HG02870 (cell line): Measurements from ENCODE around the gene SCAF8.
"Not testable (repeated sequence)": the region's sequence is repeated elsewhere in the genome, so short reads cannot be mapped to it uniquely, and the experiment has no call there.

Experiments
- ATAC-seq: cut with Tn5 transposase; IDR thresholded peaks from one replicate; pipeline ENCODE4 v1.9.1; 2021; ENCODE audit warnings: mild to moderate bottlenecking, moderate library complexity; ENCODE audit not compliant: unreplicated experiment

The SCAF8 gene

GRCh38 chr6:154732538-154733182, 556 bp upstream of the SCAF8 start:
- no peak for ATAC-seq

- ATAC-seq = peak; percentile 79
Observed at GRCh38 chr6:154733626-154734382, 588 bp downstream of the SCAF8 start.

GRCh38 chr6:154736618-154737259, 3.5 kb downstream of the SCAF8 start:
- no peak for ATAC-seq

GRCh38 chr6:154737424-154737823, 4.2 kb downstream of the SCAF8 start:
- ATAC-seq = no peak

- ATAC-seq = no peak
Observed at GRCh38 chr6:154738551-154738961, 5.3 kb downstream of the SCAF8 start.

GRCh38 chr6:154740658-154741057, 7.4 kb downstream of the SCAF8 start:
- ATAC-seq = no peak

- ATAC-seq = no peak
Observed at GRCh38 chr6:154742891-154743290, 9.7 kb downstream of the SCAF8 start.

- ATAC-seq = not testable (repeated sequence)
Observed at GRCh38 chr6:154744029-154744745, 11.0 kb downstream of the SCAF8 start.

- no peak for ATAC-seq
Observed at GRCh38 chr6:154745243-154745642, 12.0 kb downstream of the SCAF8 start.

GRCh38 chr6:154749341-154749740, 16.1 kb downstream of the SCAF8 start:
- ATAC-seq = no peak

- no peak for ATAC-seq
Observed at GRCh38 chr6:154751011-154751800, 18.0 kb downstream of the SCAF8 start.

- no peak for ATAC-seq
Observed at GRCh38 chr6:154752022-154752421, 18.8 kb downstream of the SCAF8 start.

- ATAC-seq = no peak
Observed at GRCh38 chr6:154754152-154754551, 20.9 kb downstream of the SCAF8 start.

GRCh38 chr6:154757352-154758050, 24.3 kb downstream of the SCAF8 start:
- no peak for ATAC-seq

- no peak for ATAC-seq
Observed at GRCh38 chr6:154758125-154758524, 24.9 kb downstream of the SCAF8 start.

GRCh38 chr6:154763650-154764049, 30.4 kb downstream of the SCAF8 start:
- ATAC-seq = no peak

- ATAC-seq = no peak
Observed at GRCh38 chr6:154765273-154765672, 32.1 kb downstream of the SCAF8 start.

GRCh38 chr6:154766288-154766687, 33.1 kb downstream of the SCAF8 start:
- ATAC-seq = no peak

GRCh38 chr6:154767003-154767723, 33.9 kb downstream of the SCAF8 start:
- no peak for ATAC-seq
